SKM-1 treated with dmso at 0.1 percent for 144 hours (cell line): ENCODE results near the gene OGFRL1.
A peak's percentile ranks its signal among the peaks of the same experiment; 100 is the strongest.

Source experiments
- DNase-seq: peaks from one replicate; lab custom pipeline; 2025; ENCODE audit not compliant: unreplicated experiment; lab: John Stamatoyannopoulos, UW

Gene OGFRL1

DNA sequence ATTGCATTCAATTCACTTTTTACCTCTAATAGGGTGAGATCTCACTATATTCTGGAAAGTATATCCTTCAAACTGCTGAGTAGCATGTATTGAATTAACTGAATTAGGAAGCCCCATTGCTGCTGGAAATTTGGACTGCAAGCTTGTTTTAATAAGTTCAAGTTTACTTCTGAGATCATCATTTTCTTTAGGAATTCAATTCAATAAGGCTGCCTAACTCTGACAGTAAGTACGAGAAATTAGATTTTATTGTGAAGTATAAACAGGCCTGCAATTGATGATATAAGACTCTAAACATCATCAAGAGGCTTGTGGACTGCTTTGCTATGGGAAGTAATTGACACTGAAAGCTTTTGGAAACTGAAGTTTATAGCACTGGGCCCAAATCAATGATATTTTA is 44.4 kb downstream of the OGFRL1 start:
- no peak for DNase-seq

DNA sequence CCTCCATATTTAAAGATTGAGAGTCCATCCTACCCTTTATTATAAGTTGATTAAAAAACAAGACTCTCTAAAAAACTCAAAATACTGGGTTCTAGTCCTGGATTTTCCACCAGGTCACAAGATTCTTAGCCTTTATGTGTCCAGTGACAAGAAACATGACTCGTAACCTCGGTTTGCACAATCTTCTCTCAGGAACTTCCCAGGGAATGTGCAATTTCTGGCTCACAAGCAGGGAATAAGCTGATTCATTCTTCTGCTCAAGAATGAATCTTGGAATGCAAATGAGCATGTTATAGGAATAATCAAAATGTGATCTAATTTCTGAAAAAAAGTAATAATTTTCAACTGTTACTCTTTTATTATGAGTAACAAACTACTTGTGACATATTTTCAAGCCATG is 45.1 kb downstream of the OGFRL1 start:
- DNase-seq = no peak

DNA sequence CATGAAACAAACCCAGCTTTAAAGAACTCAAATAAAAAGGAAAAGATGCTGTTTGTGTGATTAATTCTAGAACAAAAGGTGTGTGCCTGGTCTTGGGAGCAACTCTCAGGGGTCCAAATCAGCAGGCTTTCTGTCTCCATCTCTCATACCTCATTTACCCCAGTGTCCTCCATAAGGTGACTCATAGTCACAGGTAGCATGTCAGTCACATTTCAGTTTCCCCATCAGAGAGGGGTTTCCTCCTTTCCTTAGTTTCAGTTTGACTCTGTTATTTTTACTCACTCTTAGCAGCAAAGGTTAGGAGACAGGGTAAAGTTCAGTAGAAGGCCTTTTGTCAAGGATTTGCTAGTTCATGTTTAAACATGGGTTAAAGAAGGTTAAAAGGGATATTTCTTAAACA is 46.2 kb downstream of the OGFRL1 start:
- no peak for DNase-seq

DNA sequence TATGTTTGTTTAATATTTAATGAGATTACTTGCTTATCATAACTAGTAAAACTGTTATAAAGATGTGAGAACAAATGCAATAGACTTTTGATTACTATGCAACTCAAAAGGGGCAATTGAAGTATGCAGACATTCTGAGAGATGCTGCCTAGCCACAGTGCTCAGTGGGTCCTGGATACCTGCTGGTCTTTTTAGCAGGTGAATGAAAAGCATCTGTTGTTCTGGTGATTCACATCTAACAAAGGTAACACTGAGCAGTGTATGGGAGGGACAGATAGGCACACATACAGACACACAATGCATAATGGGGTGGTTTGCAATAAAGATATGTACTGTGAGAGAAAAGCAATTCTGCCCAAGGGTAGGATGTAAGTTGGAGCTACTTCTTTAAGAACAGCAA is 46.9 kb downstream of the OGFRL1 start:
- DNase-seq = no peak

DNA sequence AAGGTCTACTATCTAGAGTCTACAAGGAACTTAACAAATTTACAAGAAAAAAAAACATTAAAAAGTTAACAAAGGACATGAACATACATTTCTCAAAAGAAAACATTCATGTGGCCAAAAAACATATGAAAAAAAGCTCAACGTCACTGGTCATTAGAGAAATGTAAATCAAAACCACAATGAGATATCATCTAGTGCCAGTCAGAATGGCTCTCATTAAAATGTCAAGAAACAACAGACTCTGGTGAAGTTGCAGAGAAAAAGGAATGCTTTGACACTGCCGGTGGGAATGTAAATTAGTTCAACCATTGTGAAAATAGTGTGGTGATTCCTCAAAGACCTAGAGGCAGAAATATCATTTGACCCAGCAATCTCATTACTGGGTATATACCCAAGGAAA is 48.3 kb downstream of the OGFRL1 start:
- no peak for DNase-seq

DNA sequence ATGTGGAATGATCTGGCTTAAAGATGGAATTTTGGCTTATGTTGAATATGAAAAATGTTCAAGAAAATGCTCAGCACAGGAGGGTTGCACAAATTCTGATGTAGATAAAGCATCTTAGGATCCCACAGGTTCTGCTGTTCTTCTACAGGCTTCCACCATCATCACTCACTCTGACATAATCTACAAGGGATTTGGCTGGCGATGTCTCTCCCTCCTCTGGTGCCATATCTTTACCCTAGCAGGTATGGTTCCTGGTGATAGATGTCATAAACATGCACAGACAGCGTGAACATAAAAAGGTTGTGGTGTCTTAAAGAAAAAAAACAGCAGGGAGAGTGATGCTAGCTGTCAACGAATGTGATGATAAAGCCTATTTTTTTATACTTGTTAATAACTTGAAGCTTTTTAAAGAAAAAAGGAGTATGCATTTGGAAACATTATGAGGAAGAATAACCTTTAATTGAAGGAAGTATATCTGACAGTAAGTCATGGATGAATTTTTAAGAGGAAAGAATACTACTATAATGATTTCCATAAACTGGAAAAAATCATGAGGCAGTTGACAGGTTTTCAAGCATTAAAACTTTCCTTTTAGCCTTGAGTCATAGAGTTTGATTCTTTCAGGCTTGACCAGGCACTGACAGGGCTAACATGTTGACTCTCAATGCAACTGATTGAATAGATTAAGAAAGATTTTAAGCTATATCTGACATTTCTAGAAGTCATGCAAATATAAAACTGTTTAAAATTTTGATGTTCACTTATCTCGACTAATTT is 50.1 kb downstream of the OGFRL1 start:
- DNase-seq = no peak

DNA sequence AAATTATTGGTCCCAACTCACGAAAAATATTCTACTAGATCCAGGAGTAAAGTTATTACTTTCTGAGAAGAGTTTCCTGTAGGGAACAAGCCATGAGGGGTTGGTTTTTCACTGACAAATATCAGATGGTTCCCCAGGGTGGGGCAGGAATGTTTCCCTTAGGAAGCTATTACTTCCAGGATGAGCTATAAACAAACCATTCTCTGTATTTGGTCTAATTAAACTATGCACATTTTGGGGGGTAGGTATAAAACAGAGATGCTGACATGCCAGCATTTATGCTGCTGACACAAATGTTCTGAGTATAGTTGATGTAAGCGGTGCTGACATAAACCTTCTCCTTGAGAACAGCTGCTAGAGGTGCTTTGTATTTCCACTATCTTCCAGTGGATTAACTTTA is 54.2 kb downstream of the OGFRL1 start:
- no peak for DNase-seq

DNA sequence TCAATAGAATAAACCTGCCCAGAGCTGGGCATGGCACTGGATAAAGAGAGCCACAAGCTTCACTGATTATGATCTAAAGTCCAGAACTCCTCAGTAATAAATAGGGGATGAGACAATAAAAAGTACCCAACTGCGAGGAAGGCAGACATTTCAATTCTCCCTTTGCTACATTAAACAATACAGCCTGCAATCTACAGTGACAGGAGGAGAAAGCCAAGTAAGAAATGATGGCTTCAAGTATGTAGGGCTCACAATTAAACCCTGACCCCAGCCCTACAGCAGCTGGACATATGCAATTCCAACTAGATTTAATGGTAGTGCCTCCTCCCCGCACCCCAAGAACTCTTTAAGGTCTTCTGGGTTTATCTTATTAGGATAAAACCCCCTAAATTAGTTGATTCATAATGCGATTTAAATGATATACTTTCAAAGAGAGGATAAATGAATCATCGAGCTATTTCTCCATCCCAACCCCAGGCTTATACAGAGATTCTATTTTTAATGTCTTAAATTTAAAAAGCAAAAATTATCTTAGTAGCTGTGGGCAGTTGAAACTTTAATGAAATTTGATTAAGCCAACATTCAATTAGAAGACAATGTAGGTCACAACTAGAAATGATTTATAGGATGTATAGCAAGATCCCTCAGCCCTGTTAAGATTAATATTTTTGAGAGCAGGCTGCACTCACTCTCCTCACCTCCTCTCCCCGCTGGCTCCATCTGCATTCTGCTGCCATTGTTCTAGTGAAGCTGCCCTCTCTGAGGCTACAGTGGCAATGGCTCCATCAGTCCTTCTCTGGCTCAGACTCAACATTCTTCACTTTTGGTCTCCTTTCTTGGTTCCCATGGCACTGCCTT is 57.1 kb downstream of the OGFRL1 start:
- DNase-seq = no peak

DNA sequence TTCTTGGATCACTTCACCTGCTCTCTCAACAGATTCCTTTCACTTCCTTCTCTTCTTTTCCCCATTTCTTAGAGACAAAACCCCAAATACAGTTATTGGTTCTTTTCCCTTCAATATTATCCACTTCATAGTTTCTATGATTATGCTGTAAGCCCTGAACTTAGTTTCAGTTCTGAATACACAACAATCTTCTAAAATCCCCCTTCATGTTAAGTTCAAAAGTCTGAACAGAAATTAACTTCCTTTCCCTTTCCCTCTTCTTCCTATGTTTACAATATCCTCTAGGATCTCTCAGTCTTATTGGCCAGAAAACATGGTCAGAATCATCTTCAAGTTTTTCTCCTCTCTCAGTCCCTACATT is 57.7 kb downstream of the OGFRL1 start:
- no peak for DNase-seq

DNA sequence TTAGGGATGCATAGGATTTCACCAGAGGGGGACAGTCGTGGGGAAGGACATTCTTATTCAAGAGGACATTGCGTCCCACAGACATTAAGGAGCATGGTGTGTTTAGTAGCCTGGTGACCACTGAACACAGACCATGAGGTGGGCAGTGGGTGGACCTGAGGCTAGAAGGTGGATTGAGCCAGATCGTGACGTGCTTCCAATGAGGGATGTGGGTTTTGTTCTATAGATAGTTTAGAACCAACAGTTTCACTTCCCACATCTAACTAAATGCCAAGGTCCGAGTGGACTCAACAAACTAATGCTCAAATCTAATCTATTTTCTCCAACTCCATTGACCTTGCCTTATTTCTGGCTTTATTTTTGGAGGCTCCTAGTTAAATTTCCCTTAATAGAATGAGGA is 58.5 kb downstream of the OGFRL1 start:
- peak; percentile 10 for DNase-seq

DNA sequence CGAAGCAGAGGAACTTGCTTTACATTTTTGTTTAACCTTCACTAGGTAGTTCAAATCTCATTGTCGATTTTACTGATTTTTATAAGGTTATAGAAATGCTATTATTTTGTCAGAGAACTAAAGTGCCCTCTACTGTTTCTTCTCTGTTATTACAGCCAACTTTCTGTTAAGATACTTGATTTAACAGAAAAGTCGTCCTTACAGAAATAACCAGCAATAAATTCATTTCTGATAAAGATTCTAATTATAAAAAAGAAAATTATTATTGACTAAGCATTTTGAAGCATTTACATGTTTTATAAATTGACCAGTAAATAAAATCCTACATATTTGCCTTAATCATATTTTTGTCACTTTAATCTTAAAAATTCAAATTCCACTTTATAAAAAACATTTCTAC is 60.8 kb downstream of the OGFRL1 start:
- peak; percentile 52 for DNase-seq

DNA sequence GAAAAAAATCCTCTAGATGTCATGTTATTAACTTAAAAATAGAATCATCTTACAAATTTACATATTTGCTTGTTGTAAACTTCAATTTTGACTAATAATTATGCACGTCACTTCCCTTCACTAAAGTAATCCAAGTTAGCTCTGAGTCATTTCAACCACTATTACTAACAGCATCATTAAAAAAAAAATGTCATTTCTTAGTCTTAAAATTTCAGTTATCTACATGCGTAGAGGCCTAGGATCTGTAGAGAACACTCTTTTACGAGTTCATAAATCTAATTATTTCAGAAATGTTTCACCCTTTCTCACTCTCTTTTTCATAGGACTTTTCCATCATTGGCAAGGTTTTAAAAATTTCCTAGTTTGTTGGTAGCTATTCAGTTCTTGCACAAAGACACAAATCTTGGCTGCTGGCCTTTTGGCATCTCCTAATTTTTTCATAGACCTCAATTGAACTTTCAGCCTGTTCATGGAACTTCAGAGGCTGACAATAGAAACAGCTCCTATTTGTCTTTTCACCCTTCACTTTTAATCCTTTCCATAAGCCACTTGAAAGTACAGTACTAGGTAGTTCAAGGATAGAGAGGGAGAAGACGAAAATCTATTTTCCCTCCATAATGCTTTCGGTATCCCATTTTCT is 61.5 kb downstream of the OGFRL1 start:
- no peak for DNase-seq

DNA sequence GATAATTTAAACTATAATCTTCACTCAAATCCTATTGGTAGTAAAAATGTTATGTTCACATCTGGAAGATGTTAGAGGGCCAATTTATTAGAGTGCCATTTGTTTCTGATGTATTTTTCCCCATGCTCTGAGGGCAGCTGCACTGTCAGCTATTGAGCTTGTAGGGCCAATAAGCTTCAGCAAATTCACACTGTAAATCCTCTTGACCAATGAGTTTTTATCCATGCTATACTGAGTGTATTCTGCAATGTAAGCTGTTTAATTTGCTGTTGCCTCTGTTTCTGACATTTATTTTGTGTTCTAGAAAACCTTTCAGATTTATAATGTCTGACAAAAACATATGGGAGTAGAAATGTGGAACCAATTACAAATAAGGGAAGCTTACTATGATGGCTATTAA is 62.6 kb downstream of the OGFRL1 start:
- no peak for DNase-seq
